Hair follicle dermal papilla cell (primary cell): Measurements from ENCODE around the gene HSFX3. TPM values are rescaled to one million over a fixed set of nuclear protein-coding genes. Genes with fewer than 3 reads are reported as not detected.

ENCODE experiments used
- total RNA-seq: library from RNA; depleted of rRNA; stranded (reverse); fragments of >200 nt; gene quantifications from 2 replicates; pipeline ENCODE4 v1.2.3, GENCODE V29; 2012

The HSFX3 gene, protein sequence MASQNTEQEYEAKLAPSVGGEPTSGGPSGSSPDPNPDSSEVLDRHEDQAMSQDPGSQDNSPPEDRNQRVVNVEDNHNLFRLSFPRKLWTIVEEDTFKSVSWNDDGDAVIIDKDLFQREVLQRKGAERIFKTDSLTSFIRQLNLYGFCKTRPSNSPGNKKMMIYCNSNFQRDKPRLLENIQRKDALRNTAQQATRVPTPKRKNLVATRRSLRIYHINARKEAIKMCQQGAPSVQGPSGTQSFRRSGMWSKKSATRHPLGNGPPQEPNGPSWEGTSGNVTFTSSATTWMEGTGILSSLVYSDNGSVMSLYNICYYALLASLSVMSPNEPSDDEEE
- not detected in 2 replicates for total RNA-seq

DNA sequence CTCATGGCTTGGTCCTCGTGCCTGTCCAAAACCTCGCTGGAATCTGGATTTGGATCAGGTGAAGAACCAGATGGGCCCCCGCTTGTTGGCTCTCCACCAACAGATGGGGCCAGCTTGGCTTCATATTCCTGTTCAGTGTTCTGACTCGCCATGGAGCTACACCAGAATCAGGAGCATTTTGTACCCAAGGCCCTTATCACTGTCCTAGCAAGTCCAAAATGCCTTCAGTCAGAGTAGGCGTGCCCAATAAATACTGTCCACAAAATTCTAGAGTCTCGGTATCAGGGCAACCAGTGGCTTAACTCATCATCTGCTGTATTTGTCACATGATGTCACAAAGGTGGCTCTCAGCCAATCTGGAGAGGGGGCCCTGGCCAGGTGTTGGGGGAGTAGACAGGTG lies at the start of gene HSFX3:
HSFX3 (minus strand) TSS at position 224 of the 400 bp plus-strand sequence; CDS start at position 152, 72 bp downstream.

DNA sequence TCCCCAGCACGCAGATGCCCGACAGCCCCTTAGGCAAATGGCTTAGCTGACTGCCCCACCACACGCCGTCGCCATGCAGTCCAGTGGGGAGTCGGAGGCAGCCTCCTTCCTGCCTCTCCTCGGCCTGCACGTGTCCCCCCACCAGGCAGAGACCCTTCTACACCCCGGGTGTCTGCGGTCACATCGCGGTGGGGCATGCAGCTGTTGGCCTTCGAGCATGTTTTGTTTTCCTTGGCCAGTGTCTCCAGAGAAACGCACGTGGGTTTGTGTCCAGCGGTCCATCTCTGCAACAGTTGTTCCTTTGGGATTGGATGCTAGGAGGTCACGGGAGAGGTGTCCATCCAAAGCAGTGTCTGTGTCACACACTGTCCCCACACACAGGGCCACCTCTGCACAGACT lies 45.5 kb upstream of the HSFX3 start, which contains the start of gene HSFX2:
HSFX2 (minus strand) TSS at position 101 of the 400 bp plus-strand sequence. CDS start 614 bp downstream, outside the sequence.

DNA sequence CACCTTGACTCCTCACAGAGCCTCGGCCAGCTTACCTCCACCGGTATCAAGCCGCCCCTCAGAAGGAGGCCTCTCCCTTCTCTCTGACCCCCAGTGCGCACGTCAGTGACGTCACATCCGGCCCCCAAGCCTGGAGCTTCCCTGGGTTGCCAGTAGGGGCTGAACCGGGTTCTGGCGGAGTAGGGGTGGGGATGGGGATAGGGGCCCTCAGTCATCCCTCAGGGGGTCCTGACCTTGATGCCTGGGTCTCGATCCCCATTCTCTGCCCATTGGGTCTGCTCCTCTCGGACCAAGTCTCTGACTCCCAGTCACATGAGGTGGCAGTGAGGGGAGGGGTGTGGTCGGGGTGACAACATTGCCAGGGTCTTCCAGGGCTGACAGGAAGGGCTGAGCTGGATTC lies 37.6 kb upstream of the HSFX3 start, which contains the start of gene MAGEA9B:
MAGEA9B (minus strand) TSS at position 101 of the 400 bp plus-strand sequence. CDS start 4,280 bp downstream, outside the sequence.

DNA sequence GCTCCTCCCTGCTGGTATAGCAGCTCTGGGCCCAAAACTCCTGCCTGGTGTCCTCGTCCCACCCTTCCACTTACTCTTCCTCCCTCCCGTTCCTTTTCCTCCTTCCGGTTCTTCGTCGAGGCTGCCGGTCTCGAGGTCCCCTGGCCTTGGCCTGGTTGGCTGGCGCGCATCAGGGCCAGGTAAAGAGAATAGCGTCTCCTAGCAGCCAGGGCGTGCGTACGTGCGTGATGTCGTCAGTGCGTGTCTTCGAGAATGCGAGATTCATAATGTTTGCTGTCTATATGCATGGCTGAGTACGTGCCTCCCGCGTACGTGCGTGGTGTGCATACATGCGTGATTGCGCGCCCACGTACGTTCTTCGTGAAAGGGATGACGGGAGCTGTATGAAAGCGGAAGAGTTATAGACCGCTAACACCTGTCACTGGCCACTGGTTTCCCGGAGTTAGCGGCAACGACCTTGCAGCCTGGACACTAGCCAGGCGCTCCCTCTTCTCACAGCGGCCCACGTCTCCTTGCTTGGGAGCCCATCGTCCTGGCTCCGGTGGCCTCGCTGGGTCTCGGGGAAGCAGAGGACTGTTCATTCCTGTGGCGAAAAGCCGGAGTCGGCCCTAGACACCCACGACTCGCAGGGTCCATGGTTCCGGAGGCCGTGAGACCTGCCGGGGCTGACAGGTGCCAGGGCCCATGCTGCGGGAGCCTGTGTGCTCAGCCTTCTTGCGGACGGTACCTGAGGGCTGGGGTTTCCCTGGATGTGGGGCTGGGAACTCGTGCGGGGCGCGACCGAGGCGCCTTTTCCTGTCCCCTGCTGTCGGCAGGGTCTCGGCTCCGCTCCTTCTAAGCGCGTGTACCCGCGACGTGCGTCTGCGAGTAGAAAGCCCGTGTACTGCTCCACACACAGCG lies 8.9 kb downstream of the HSFX3 start, which contains the start of gene EOLA1:
EOLA1 (plus strand) TSS at position 392 of the 900 bp plus-strand sequence. CDS start 4,619 bp downstream, outside the sequence.

DNA sequence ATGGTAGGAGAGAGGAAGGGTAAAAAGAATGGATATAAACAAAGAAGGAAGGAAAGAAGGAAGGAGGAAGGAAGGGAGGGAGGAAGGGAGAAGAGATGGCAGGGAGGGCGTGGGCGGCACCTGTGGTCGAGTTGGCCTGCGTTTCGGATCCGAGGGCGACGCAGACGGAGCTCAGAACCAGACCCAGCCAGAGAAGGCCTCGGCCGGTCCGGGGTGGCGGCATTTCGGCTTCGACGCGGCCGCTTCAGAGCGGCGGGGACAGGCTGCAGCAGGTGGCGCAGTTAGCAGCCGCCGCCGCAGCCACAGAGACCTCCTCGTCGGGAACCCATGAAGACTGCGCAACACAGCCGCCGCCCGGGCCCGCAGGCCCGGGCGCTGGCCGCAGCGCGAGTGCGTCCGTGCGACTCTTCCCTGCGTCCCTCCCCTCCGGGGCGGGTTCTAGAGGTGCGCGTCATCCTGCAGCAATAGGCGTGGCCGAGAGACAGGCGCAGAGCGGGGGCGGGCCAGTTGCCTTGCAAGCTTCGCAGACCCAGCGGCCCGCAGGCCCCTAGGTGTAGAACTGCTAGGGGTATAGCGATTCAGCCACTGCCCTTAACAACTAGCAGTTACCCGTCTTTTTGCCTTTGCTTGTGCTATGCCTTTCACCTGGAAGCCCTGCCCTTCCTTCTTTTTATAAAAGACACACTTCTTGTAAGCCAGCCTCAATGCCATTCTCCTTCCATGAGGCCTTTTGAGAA lies 44.6 kb downstream of the HSFX3 start, which contains the start of gene IDS:
IDS (minus strand) TSS at position 392 of the 737 bp plus-strand sequence; CDS start at position 223, 169 bp downstream.

Other genes with a start within 250 kb of the HSFX3 start
- gene IDS, start 44.6 kb downstream of the HSFX3 start, total RNA-seq, result 48.9 and 51.1 TPM in 2 replicates
- gene EOLA1, start 8.9 kb downstream of the HSFX3 start, total RNA-seq, result 12.5 and 13.1 TPM in 2 replicates
- not detected in 2 replicates for gene MAGEA9B, start 37.5 kb upstream of the HSFX3 start, total RNA-seq
- gene HSFX2, start 45.4 kb upstream of the HSFX3 start, total RNA-seq, result not detected in 2 replicates
- 16.9 and 23.2 TPM in 2 replicates for gene TMEM185A, start 81.9 kb upstream of the HSFX3 start, total RNA-seq
- gene MAGEA11, start 162.1 kb upstream of the HSFX3 start, total RNA-seq, result not detected in 2 replicates
- 0.97 and 1.3 TPM in 2 replicates for gene HSFX1, start 224.1 kb upstream of the HSFX3 start, total RNA-seq
- gene MAGEA9, start 232.0 kb upstream of the HSFX3 start, total RNA-seq, result not detected in 2 replicates